ENCODE results near the gene CDK19. TPM values are rescaled to one million over a fixed set of nuclear protein-coding genes. Genes with fewer than 3 reads are reported as not detected.

The CDK19 gene
- total and polyA plus RNA-seq, 2 of the 13 experiments (the other 11 are each of a cell fraction or from before 2014, with no cell fraction given) = 13.4 to 27.0 TPM

DNA sequence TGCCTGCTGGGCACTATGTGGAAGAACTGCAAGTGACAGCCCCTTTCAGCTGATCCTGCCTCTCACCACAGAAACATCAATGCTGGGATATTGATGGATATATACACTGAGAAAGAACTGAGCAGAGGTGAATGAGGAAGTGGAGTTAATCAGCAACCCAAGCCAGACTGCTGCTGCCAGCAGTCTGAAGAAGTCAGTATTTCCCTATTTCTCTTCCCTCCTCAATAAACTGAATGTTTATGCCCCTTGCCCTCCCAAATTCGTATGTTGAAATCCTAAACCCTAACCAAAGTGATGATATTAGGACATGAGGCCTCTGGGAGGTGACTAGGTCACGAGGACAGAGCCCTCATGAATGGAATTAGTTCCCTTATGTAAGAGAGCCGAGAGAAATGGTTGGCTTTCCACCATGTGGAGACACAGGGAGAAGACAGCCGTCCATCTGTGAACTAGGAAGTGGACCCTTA lies 76.3 kb downstream of the CDK19 start (continued):
- TF ChIP-seq, protein P1, sequence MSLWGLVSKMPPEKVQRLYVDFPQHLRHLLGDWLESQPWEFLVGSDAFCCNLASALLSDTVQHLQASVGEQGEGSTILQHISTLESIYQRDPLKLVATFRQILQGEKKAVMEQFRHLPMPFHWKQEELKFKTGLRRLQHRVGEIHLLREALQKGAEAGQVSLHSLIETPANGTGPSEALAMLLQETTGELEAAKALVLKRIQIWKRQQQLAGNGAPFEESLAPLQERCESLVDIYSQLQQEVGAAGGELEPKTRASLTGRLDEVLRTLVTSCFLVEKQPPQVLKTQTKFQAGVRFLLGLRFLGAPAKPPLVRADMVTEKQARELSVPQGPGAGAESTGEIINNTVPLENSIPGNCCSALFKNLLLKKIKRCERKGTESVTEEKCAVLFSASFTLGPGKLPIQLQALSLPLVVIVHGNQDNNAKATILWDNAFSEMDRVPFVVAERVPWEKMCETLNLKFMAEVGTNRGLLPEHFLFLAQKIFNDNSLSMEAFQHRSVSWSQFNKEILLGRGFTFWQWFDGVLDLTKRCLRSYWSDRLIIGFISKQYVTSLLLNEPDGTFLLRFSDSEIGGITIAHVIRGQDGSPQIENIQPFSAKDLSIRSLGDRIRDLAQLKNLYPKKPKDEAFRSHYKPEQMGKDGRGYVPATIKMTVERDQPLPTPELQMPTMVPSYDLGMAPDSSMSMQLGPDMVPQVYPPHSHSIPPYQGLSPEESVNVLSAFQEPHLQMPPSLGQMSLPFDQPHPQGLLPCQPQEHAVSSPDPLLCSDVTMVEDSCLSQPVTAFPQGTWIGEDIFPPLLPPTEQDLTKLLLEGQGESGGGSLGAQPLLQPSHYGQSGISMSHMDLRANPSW (CRISPR knock-in tag; IDR thresholded peaks at IDR 0.05; ENCODE audit: borderline replicate concordance) = no peak
- TF ChIP-seq ZSCAN25 (CRISPR knock-in tag; IDR thresholded peaks at IDR 0.05) = peak; percentile 77
- TF ChIP-seq ZNF557 (CRISPR knock-in tag; IDR thresholded peaks at IDR 0.05) = no peak
- no peak for TF ChIP-seq ZNF337 (CRISPR knock-in tag; IDR thresholded peaks at IDR 0.05; ENCODE audit: borderline replicate concordance, low read depth)
- TF ChIP-seq, protein P2, sequence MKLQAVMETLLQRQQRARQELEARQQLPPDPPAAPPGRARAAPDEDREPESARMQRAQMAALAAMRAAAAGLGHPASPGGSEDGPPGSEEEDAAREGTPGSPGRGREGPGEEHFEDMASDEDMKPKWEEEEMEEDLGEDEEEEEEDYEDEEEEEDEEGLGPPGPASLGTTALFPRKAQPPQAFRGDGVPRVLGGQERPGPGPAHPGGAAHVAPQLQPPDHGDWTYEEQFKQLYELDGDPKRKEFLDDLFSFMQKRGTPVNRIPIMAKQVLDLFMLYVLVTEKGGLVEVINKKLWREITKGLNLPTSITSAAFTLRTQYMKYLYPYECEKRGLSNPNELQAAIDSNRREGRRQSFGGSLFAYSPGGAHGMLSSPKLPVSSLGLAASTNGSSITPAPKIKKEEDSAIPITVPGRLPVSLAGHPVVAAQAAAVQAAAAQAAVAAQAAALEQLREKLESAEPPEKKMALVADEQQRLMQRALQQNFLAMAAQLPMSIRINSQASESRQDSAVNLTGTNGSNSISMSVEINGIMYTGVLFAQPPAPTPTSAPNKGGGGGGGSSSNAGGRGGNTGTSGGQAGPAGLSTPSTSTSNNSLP (IDR thresholded peaks at IDR 0.05; ENCODE audit: low read depth, low read length) = no peak
- no peak for TF ChIP-seq ZNF207 (IDR thresholded peaks at IDR 0.05; ENCODE audit: borderline replicate concordance)
- TF ChIP-seq TRIM24 (CRISPR knock-in tag; IDR thresholded peaks at IDR 0.05) = no peak
- TF ChIP-seq KDM3A (CRISPR knock-in tag; IDR thresholded peaks at IDR 0.05; ENCODE audit: low read depth) = no peak
- peak; percentile 63; the same call in 1 of the 2 replicates for TF ChIP-seq HOXA3 (CRISPR knock-in tag; IDR thresholded peaks at IDR 0.05)
- TF ChIP-seq ARNT2 (CRISPR knock-in tag; IDR thresholded peaks at IDR 0.05; ENCODE audit: low read depth) = no peak
- 0 out of 2 replicates have a peak, but pooled peaks have one; percentile 6 for TF ChIP-seq MAFF (IDR thresholded peaks at IDR 0.05; ENCODE audit: low read depth, low read length)
- TF ChIP-seq ZNF850 (CRISPR knock-in tag; conservative IDR thresholded peaks at IDR 0.05) = no peak
- 0 out of 4 replicates have a peak, but pooled peaks of 1 of the 2 experiments have one; percentile 21 for TF ChIP-seq KLF16 (CRISPR knock-in tag; IDR thresholded peaks at IDR 0.05)
- TF ChIP-seq, protein P3, sequence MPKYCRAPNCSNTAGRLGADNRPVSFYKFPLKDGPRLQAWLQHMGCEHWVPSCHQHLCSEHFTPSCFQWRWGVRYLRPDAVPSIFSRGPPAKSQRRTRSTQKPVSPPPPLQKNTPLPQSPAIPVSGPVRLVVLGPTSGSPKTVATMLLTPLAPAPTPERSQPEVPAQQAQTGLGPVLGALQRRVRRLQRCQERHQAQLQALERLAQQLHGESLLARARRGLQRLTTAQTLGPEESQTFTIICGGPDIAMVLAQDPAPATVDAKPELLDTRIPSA (CRISPR knock-in tag; IDR thresholded peaks at IDR 0.05; ENCODE audit: borderline replicate concordance) = no peak
- no peak for TF ChIP-seq ZFP36L1 (CRISPR knock-in tag; IDR thresholded peaks at IDR 0.05)
- TF ChIP-seq AKAP8 (CRISPR knock-in tag; IDR thresholded peaks at IDR 0.05) = no peak
- TF ChIP-seq, protein P4, sequence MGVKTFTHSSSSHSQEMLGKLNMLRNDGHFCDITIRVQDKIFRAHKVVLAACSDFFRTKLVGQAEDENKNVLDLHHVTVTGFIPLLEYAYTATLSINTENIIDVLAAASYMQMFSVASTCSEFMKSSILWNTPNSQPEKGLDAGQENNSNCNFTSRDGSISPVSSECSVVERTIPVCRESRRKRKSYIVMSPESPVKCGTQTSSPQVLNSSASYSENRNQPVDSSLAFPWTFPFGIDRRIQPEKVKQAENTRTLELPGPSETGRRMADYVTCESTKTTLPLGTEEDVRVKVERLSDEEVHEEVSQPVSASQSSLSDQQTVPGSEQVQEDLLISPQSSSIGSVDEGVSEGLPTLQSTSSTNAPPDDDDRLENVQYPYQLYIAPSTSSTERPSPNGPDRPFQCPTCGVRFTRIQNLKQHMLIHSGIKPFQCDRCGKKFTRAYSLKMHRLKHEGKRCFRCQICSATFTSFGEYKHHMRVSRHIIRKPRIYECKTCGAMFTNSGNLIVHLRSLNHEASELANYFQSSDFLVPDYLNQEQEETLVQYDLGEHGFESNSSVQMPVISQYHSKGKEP (CRISPR knock-in tag; IDR thresholded peaks at IDR 0.05) = no peak
- TF ChIP-seq RBAK (CRISPR knock-in tag; IDR thresholded peaks at IDR 0.05) = no peak
- no peak for TF ChIP-seq ZNF333 (CRISPR knock-in tag; IDR thresholded peaks at IDR 0.05; ENCODE audit: borderline replicate concordance)
- TF ChIP-seq SIX4 (CRISPR knock-in tag; IDR thresholded peaks at IDR 0.05) = 0 out of 2 replicates have a peak, but pooled peaks have one; percentile 29
- no peak for TF ChIP-seq NFE2L1 (CRISPR knock-in tag; IDR thresholded peaks at IDR 0.05; ENCODE audit: borderline replicate concordance)
- TF ChIP-seq ZNF326 (CRISPR knock-in tag; IDR thresholded peaks at IDR 0.05; ENCODE audit: borderline replicate concordance) = no peak
- no peak for TF ChIP-seq ZNF615 (CRISPR knock-in tag; IDR thresholded peaks at IDR 0.05; ENCODE audit: borderline replicate concordance)
- 0 out of 2 replicates have a peak, but pooled peaks have one; percentile 54 for TF ChIP-seq SMAD3 (CRISPR knock-in tag; IDR thresholded peaks at IDR 0.05)
- TF ChIP-seq ZNF331 (CRISPR knock-in tag; IDR thresholded peaks at IDR 0.05) = 0 out of 2 replicates have a peak, but pooled peaks have one; percentile 18
- TF ChIP-seq ZFP90 (CRISPR knock-in tag; IDR thresholded peaks at IDR 0.05; ENCODE audit: borderline replicate concordance) = no peak

Measured in HepG2 (cell line).